ENCODE measurements around the gene SLC15A1.

DNA sequence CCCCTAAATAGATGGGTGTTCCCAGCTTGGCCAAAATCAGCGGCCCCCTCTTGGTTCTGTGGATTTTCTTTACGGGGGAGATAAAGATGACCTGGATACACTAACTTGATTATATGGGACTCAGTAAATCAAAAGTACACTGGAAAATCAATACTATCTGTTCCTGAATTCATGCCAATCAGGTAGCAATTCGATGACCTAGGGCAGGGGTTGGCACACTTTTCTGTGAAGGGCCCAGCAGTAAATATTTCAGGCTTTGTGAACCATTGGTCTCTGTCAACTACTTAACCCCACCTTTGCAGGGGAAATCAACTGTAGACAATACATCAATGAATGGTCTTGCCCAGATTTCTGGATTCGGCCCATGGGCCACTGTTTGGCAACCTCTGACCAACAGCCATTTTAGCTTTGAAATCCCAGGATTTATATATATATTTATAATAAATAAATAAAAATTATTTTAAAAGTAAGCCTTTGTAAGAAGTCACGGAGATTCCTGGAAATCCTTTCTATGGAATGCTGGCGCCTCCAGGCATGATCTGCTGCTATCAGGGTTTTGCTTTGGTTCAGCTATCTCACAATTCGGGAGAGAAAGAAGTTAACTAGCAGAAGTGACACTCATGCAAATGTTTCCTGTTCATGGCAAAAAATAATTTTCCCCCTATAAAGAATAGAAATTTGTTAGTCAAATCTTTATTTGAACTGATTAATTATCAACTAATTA lies 32.8 kb downstream of the SLC15A1 start:
- TF ChIP-seq ZNF274 (IDR thresholded peaks at IDR 0.05; ENCODE audit: low read depth, low read length) (no peak), SUZ12 (IDR thresholded peaks at IDR 0.05; ENCODE audit: extremely low read depth, insufficient read depth, insufficient read length) (no peak)

All from NT2/D1 (cell line).